H1 (cell line): ENCODE measurements around the gene DDX41. TPM values are rescaled to one million over a fixed set of nuclear protein-coding genes. Genes with fewer than 3 reads are reported as not detected.

Source experiments
- CTCF ChIA-PET: fragments of 300-600 bp; sonication (Branson Sonifier 250); formaldehyde crosslinking; loops from one replicate; lab custom pipeline; 2021; ENCODE audit not compliant: partially characterized antibody; lab: Charles Lee
- POLR2A ChIA-PET: fragments of 300-600 bp; sonication (Branson Sonifier 250); formaldehyde crosslinking; loops from one replicate; lab custom pipeline; 2021; ENCODE audit warnings: inconsistent platforms; ENCODE audit not compliant: partially characterized antibody; lab: Charles Lee
- DNase-seq, 2 experiments: peaks; one replicate each; pipeline versions ENCODE4 v3.0.0 to v3.0.0-alpha.2; 2010 to 2022; ENCODE audit warnings: low spot score in 2 of 2, low read depth in 1 of 2, mixed read lengths in 1 of 2
- FAIRE-seq: peaks from 2 replicates; lab custom pipeline; 2011; peaks lifted over from hg19 to GRCh38; lab: Jason Lieb, UNC
- H2AFZ ChIP-seq: 2 replicates; pipeline ENCODE4 v1.8.1; 2012; ENCODE audit warnings: low read length, inconsistent platforms
- H2AK5ac ChIP-seq: 2 replicates; pipeline ENCODE4 v1.6.1; 2013; ENCODE audit warnings: low read depth, low read length
- H2BK120ac ChIP-seq: replicated peaks from 2 replicates; pipeline ENCODE3; 2013; ENCODE audit warnings: low read depth, low read length, inconsistent platforms
- H2BK12ac ChIP-seq: 2 replicates; pipeline ENCODE4 v1.6.1; 2013; ENCODE audit warnings: low read depth, low read length
- H2BK15ac ChIP-seq: 2 replicates; pipeline ENCODE4 v1.6.1; 2013; ENCODE audit warnings: low read length
- H2BK20ac ChIP-seq: 2 replicates; pipeline ENCODE4 v1.6.1; 2013; ENCODE audit warnings: low read length
- H2BK5ac ChIP-seq: 2 replicates; pipeline ENCODE4 v1.6.1; 2013; ENCODE audit warnings: low read depth, low read length
- H3K14ac ChIP-seq: 2 replicates; pipeline ENCODE4 v1.6.1; 2013; ENCODE audit warnings: inconsistent platforms; ENCODE audit not compliant: insufficient read length
- H3K18ac ChIP-seq: 2 replicates; pipeline ENCODE4 v1.6.1; 2013; ENCODE audit warnings: low read length; ENCODE audit errors: extremely low read depth
- H3K23ac ChIP-seq: 2 replicates; pipeline ENCODE4 v1.6.1; 2013; ENCODE audit warnings: inconsistent platforms; ENCODE audit not compliant: insufficient read length
- H3K23me2 ChIP-seq: 2 replicates; pipeline ENCODE4 v1.6.1; 2013; ENCODE audit warnings: low read depth, low read length
- H3K27ac ChIP-seq: 2 replicates; pipeline ENCODE4 v1.6.1; 2011; ENCODE audit warnings: low read depth, low read length, inconsistent platforms
- H3K27me3 ChIP-seq, 4 experiments: replicated peaks in 1 of 4; 1 replicate in 1 of 4; 2 replicates in 3 of 4; pipeline versions ENCODE4 v1.6.1 to v1.8.1; 2011 to 2013; ENCODE audit warnings: low read length in 3 of 4, mild to moderate bottlenecking in 3 of 4, inconsistent platforms in 2 of 4, mixed read lengths in 2 of 4, moderate library complexity in 1 of 4; ENCODE audit not compliant: control insufficient read depth in 3 of 4, insufficient read depth in 3 of 4; ENCODE audit errors: extremely low read depth in 1 of 4
- H3K36me3 ChIP-seq, 4 experiments: 2 replicates each; pipeline versions ENCODE4 v1.6.1 to v1.8.1; 2011 to 2013; ENCODE audit warnings: mild to moderate bottlenecking in 4 of 4, low read length in 3 of 4, moderate library complexity in 2 of 4, control low read depth in 1 of 4, inconsistent platforms in 1 of 4; ENCODE audit not compliant: insufficient read depth in 4 of 4, control insufficient read depth in 2 of 4
- H3K4ac ChIP-seq: replicated peaks from 2 replicates; pipeline ENCODE3; 2013; ENCODE audit warnings: low read length, low read depth, mixed read lengths, inconsistent platforms; ENCODE audit not compliant: insufficient read length
- H3K4me1 ChIP-seq, 4 experiments: replicated peaks in 1 of 4; 1 replicate in 1 of 4; 2 replicates in 3 of 4; pipeline versions ENCODE4 v1.6.1 to v1.8.1; 2011 to 2013; ENCODE audit warnings: low read length in 3 of 4, inconsistent platforms in 2 of 4, mixed read lengths in 1 of 4; ENCODE audit not compliant: insufficient read depth in 4 of 4, control insufficient read depth in 3 of 4
- H3K4me2 ChIP-seq, 2 experiments: 2 replicates each; pipeline versions ENCODE4 v1.6.1 to v1.8.1; 2011 to 2013; ENCODE audit warnings: low read depth in 2 of 2, low read length in 2 of 2, control low read depth in 1 of 2, inconsistent platforms in 1 of 2, mild to moderate bottlenecking in 1 of 2; ENCODE audit not compliant: insufficient read depth in 1 of 2
- H3K4me3 ChIP-seq, 4 experiments: fragments of 200-600, 300-600 bp in 1 of 4; sonication (generic), shearing (Covaris generic), sonication (Bioruptor Twin) in 1 of 4; 2 replicates each; pipeline versions ENCODE4 v1.5.1 to v1.8.1; 2011 to 2016; ENCODE audit warnings: low read length in 4 of 4, low read depth in 3 of 4, control low read depth in 2 of 4, inconsistent platforms in 2 of 4, mild to moderate bottlenecking in 2 of 4, mixed read lengths in 1 of 4, moderate library complexity in 1 of 4; ENCODE audit not compliant: insufficient read depth in 2 of 4; ENCODE audit errors: extremely low read depth in 1 of 4
- H3K56ac ChIP-seq: replicated peaks from 2 replicates; pipeline ENCODE3; 2013; ENCODE audit warnings: low read depth, mild to moderate bottlenecking, mixed read lengths, low read length, inconsistent platforms; ENCODE audit not compliant: insufficient read length
- H3K79me1 ChIP-seq: 2 replicates; pipeline ENCODE4 v1.6.1; 2013; ENCODE audit warnings: low read depth, low read length, control low read depth
- H3K79me2 ChIP-seq, 2 experiments: 2 replicates each; pipeline versions ENCODE4 v1.6.1 to v1.8.1; 2012 to 2013; ENCODE audit warnings: low read length in 2 of 2, mild to moderate bottlenecking in 2 of 2, inconsistent platforms in 1 of 2; ENCODE audit not compliant: insufficient read depth in 2 of 2, control insufficient read depth in 1 of 2
- H3K9ac ChIP-seq, 4 experiments: replicated peaks in 1 of 4; 1 replicate in 1 of 4; 2 replicates in 3 of 4; pipeline versions ENCODE4 v1.6.1 to v1.8.1; 2011 to 2013; ENCODE audit warnings: low read depth in 3 of 4, low read length in 3 of 4, control low read depth in 2 of 4, mild to moderate bottlenecking in 2 of 4, moderate library complexity in 2 of 4, inconsistent platforms in 1 of 4; ENCODE audit errors: extremely low read depth in 1 of 4
- H3K9me3 ChIP-seq, 2 experiments: 2 replicates each; pipeline versions ENCODE4 v1.6.1 to v1.8.1; 2012 to 2013; ENCODE audit warnings: mild to moderate bottlenecking in 2 of 2, moderate library complexity in 2 of 2, control low read depth in 1 of 2, inconsistent platforms in 1 of 2, low read depth in 1 of 2, low read length in 1 of 2, mixed read lengths in 1 of 2; ENCODE audit not compliant: insufficient read depth in 2 of 2
- H4K20me1 ChIP-seq, 2 experiments: replicated peaks in 1 of 2; 2 replicates each; pipeline versions ENCODE3 to v1.8.1; 2011 to 2013; ENCODE audit warnings: inconsistent platforms in 2 of 2, low read length in 2 of 2, mild to moderate bottlenecking in 1 of 2; ENCODE audit not compliant: insufficient read depth in 2 of 2, control insufficient read depth in 1 of 2
- H4K5ac ChIP-seq: 2 replicates; pipeline ENCODE4 v1.6.1; 2013; ENCODE audit warnings: low read length, low read depth, mixed read lengths, inconsistent platforms; ENCODE audit not compliant: insufficient read length
- H4K8ac ChIP-seq: 2 replicates; pipeline ENCODE4 v1.8.0; 2013; ENCODE audit warnings: mild to moderate bottlenecking, moderate library complexity, low read length, inconsistent platforms; ENCODE audit not compliant: insufficient read depth; ENCODE audit errors: extremely low read depth
- H4K91ac ChIP-seq: replicated peaks from 2 replicates; pipeline ENCODE3; 2013; ENCODE audit warnings: low read length, mixed read lengths, inconsistent platforms; ENCODE audit not compliant: insufficient read length
- BRCA1 ChIP-seq: IDR thresholded peaks from 2 replicates; pipeline ENCODE4 v1.6.1; 2012; ENCODE audit warnings: low read depth, low read length, improper control_type of control experiment
- CBX5 ChIP-seq: fragments of 300-800, 300-1000 bp; sonication (generic); IDR thresholded peaks from 2 replicates; pipeline ENCODE4 v1.7.1; 2016; ENCODE audit warnings: antibody characterized with exemption, low read length, low read depth
- CHD2 ChIP-seq: IDR thresholded peaks from 2 replicates; pipeline ENCODE4 v1.6.1; 2012; ENCODE audit warnings: low read length, improper control_type of control experiment
- CTBP2 ChIP-seq: IDR thresholded peaks from 2 replicates; pipeline ENCODE4 v1.7.0; 2011; ENCODE audit warnings: borderline replicate concordance, mild to moderate bottlenecking, moderate library complexity, mixed read lengths, low read length; ENCODE audit not compliant: insufficient read depth, insufficient read length
- JUND ChIP-seq: IDR thresholded peaks from 2 replicates; pipeline ENCODE4 v1.6.1; 2011; ENCODE audit warnings: mild to moderate bottlenecking, improper control_type of control experiment, low read length
- KDM1A ChIP-seq: fragments of 200-600, 300-600 bp; sonication (generic); IDR thresholded peaks from 2 replicates; pipeline ENCODE4 v1.7.1; 2016; ENCODE audit warnings: mild to moderate bottlenecking, low read length, borderline replicate concordance
- KDM5A ChIP-seq: fragments of 200-600 bp; IDR thresholded peaks from 2 replicates; pipeline ENCODE4 v1.7.1; 2012; ENCODE audit warnings: mild to moderate bottlenecking, low read length, inconsistent platforms, mixed read lengths
- MAX ChIP-seq: IDR thresholded peaks from 2 replicates; pipeline ENCODE4 v1.6.1; 2012; ENCODE audit warnings: inconsistent platforms
- POLR2AphosphoS5 ChIP-seq: IDR thresholded peaks from 2 replicates; pipeline ENCODE4 v1.6.1; 2011; ENCODE audit warnings: low read depth, low read length
- RFX5 ChIP-seq: IDR thresholded peaks from 2 replicates; pipeline ENCODE4 v1.6.1; 2011; ENCODE audit warnings: low read depth, low read length, improper control_type of control experiment, borderline replicate concordance
- SIN3A ChIP-seq, 2 experiments: IDR thresholded peaks in 1 of 2; conservative IDR thresholded peaks in 1 of 2; 2 replicates each; pipeline ENCODE4 v1.6.1; 2011 to 2012; ENCODE audit warnings: low read length in 2 of 2, improper control_type of control experiment in 1 of 2, low read depth in 1 of 2, mild to moderate bottlenecking in 1 of 2
- SP1 ChIP-seq: IDR thresholded peaks from 2 replicates; pipeline ENCODE4 v1.6.1; 2011; ENCODE audit warnings: low read depth, low read length
- SP4 ChIP-seq: IDR thresholded peaks from 2 replicates; pipeline ENCODE4 v1.6.1; 2012; ENCODE audit warnings: low read length, inconsistent platforms
- TAF1 ChIP-seq: IDR thresholded peaks from 2 replicates; pipeline ENCODE4 v1.6.1; 2011; ENCODE audit warnings: mild to moderate bottlenecking, low read depth, low read length
- WGBS, 2 experiments: shearing (Covaris generic) in 1 of 2; methylation state at CpG; one replicate each; pipeline versions ENCODE4 v1.1.6 to v1.1.7; 2013 to 2015; ENCODE audit warnings: low lambda C conversion rate in 2 of 2, mixed read lengths in 2 of 2, inconsistent platforms in 1 of 2, low coverage in 1 of 2, missing lambda C conversion rate in 1 of 2; ENCODE audit not compliant: insufficient replicate concordance in 2 of 2, insufficient coverage in 1 of 2, insufficient read length in 1 of 2; ENCODE audit errors: extremely low coverage in 1 of 2, missing lambda C conversion rate in 1 of 2; 5-methylcytosine and 5-hydroxymethylcytosine counted together
- polyA plus RNA-seq, 7 experiments: library from polyadenylated mRNA; depleted of rRNA in 3 of 7; stranded (reverse) in 5 of 7; unstranded in 2 of 7; fragments of >200 nt in 5 of 7; fragments of 200-250 nt in 2 of 7; gene quantifications; 1 replicate in 5 of 7; 2 replicates in 1 of 7; 4 replicates in 1 of 7; pipeline versions ENCODE4 v1.2.1 to v1.2.3, GENCODE V29; 2011 to 2013; ENCODE audit warnings: missing spikeins in 2 of 7, mixed read lengths in 2 of 7
- total RNA-seq: library from RNA; stranded (reverse); fragmentation: NEBNext Ultra II Directional; extraction: Animal tissue kit (Norgen Biotek cat#: 25700); gene quantifications from 2 replicates; pipeline ENCODE4 v1.2.1, GENCODE V29; 2021

DDX41 gene
- total and polyA plus RNA-seq, 2 of the 8 experiments (the other 6 are each of a cell fraction or from before 2014, with no cell fraction given) = 102 to 135 TPM

- Histone ChIP-seq H3K79me2 (no peaks in the 10 kb centered on the region), H2BK120ac (no peak overlapping the region), H3K4me1 (peaks cover 0 to 12% (median 9%) of the 10 kb centered on the region in 4 experiments; a peak in 5 of 7 replicates), H3K56ac (no peak overlapping the region), H3K79me1 (no peaks in the 10 kb centered on the region), H2BK15ac (no peak overlapping the region), H3K27ac (no peak overlapping the region), H2BK12ac (no peak overlapping the region), H3K9ac (no peak overlapping the region), H4K91ac (no peak overlapping the region), H3K23me2 (no peaks in the 10 kb centered on the region), H2AFZ (no peak overlapping the region), H4K5ac (no peak overlapping the region), H3K4me2 (no peak overlapping the region), H4K8ac (no peak overlapping the region), H3K27me3 (no peaks in the 10 kb centered on the region), H3K9me3 (no peaks in the 10 kb centered on the region), H3K4ac (no peak overlapping the region), H3K36me3 (peaks cover 6 to 29% (median 20%) of the 10 kb centered on the region in 4 experiments; a peak in 7 of 8 replicates), H3K14ac (no peak overlapping the region), H2AK5ac (no peak overlapping the region), H3K18ac (no peak overlapping the region), H2BK5ac (no peak overlapping the region), H2BK20ac (no peak overlapping the region), H3K4me3 (no peak overlapping the region), H4K20me1 (peaks cover 0 to 17% of the 10 kb centered on the region in 2 experiments), H3K23ac (no peak overlapping the region)
- WGBS, 2 experiments = 88% methylated on average over 17 of the region's 17 CpGs; no CpG with 5 or more reads in 1 of the 2 experiments
- ChIA-PET POLR2A (interaction anchor here (1.5 to 65.5 kb wide), 3 partner anchors 9 to 39 kb away, joined by 3 to 3349 read pairs (median 15); partner anchors contain the start of genes DBN1, DDX41, PDLIM7 and PRR7), CTCF (interaction anchor here (0.6 to 20.8 kb wide), 18 partner anchors 8 to 608 kb away, joined by 3 to 306 read pairs (median 3); partner anchors contain the start of genes DBN1, PDLIM7 and SLC34A1)
- no peak for DNase-seq
- FAIRE-seq = no peak
- TF ChIP-seq CBX5 (no peak), SIN3A (conservative IDR thresholded peaks at IDR 0.05 in 1 of 2, IDR thresholded peaks at IDR 0.05 in 1 of 2; ENCODE audit: low read depth in 1 of 2, low read length in 2 of 2) (no peak), JUND (no peak), CTBP2 (no peak), KDM5A (no peak), KDM1A (no peak), SP4 (no peak), CHD2 (no peak), TAF1 (no peak), BRCA1 (no peak), POLR2AphosphoS5 (no peak), MAX (no peak), RFX5 (no peak), SP1 (no peak)
Observed at GRCh38 chr5:177507596-177508220, 9.1 kb downstream of the DDX41 start.
